K562 (cell line): ENCODE measurements around the gene PON2. TPM values are rescaled to one million over a fixed set of nuclear protein-coding genes. Genes with fewer than 3 reads are reported as not detected.

Experiments used
- ATAC-seq: fragments of 200-7000 bp; cut with Tn5 transposase; 3 replicates; pipeline ENCODE4 v1.9.1; 2020; ENCODE audit warnings: moderate library complexity
- BruUV-seq: library from RNA; stranded (reverse); fragments of 400-500 nt; replicated peaks from 2 replicates; lab custom pipeline; 2021; lab: Mats Ljungman, UMichigan
- CTCF ChIA-PET: fragments of 300-600 bp; formaldehyde crosslinking; extraction: SDS; loops from one replicate; lab custom pipeline; 2021; ENCODE audit warnings: low intra/inter-chr PET ratio; lab: Yijun Ruan, JAX
- POLR2A ChIA-PET: fragments of 300-600, 350-650 bp; sonication (Branson Sonifier 250); formaldehyde crosslinking; extraction: SDS; loops from one replicate; lab custom pipeline; 2021; ENCODE audit warnings: antibody characterized with exemption, inconsistent platforms; lab: Yijun Ruan, JAX
- DNase-seq, 4 experiments: peaks; one replicate each; pipeline versions ENCODE4 v3.0.0 to v3.0.0-alpha.2; 2011 to 2018; ENCODE audit warnings: low spot score in 3 of 4, mixed read lengths in 3 of 4; ENCODE audit errors: extremely low read depth in 1 of 4
- FAIRE-seq: peaks from 2 replicates; lab custom pipeline; 2011; peaks lifted over from hg19 to GRCh38; lab: Jason Lieb, UNC
- H2AFZ ChIP-seq: 2 replicates; pipeline ENCODE4 v1.6.0; 2011; ENCODE audit warnings: low read depth, low read length, control low read depth, inconsistent platforms
- H3K27ac ChIP-seq: fragments of 200-600 bp; 3 replicates; pipeline ENCODE4 v1.8.0; 2011; ENCODE audit warnings: low read depth, mild to moderate bottlenecking, control low read depth, inconsistent platforms, low read length, moderate library complexity, mixed read lengths; ENCODE audit errors: extremely low read depth
- H3K27me3 ChIP-seq, 2 experiments: fragments of 300-600 bp in 1 of 2; 2 replicates in 1 of 2; 3 replicates in 1 of 2; pipeline versions ENCODE4 v1.6.0 to v1.8.0; 2011; ENCODE audit warnings: inconsistent platforms in 2 of 2, low read length in 2 of 2, mild to moderate bottlenecking in 1 of 2, mixed read lengths in 1 of 2, moderate library complexity in 1 of 2; ENCODE audit not compliant: control insufficient read depth in 2 of 2, insufficient read depth in 2 of 2
- H3K36me3 ChIP-seq: fragments of 300-600 bp; 3 replicates; pipeline ENCODE4 v1.8.0; 2011; ENCODE audit warnings: mild to moderate bottlenecking, low read length, inconsistent platforms; ENCODE audit not compliant: control insufficient read depth, insufficient read depth
- H3K4me1 ChIP-seq, 2 experiments: fragments of 200-600 bp in 1 of 2; replicated peaks in 1 of 2; 2 replicates in 1 of 2; 3 replicates in 1 of 2; pipeline versions ENCODE4 v1.5.1 to v1.8.0; 2011; ENCODE audit warnings: inconsistent platforms in 2 of 2, low read length in 2 of 2, mild to moderate bottlenecking in 1 of 2, mixed read lengths in 1 of 2, moderate library complexity in 1 of 2; ENCODE audit not compliant: control insufficient read depth in 2 of 2, insufficient read depth in 2 of 2
- H3K4me2 ChIP-seq: 2 replicates; pipeline ENCODE4 v1.6.1; 2011; ENCODE audit warnings: low read length, control low read depth, inconsistent platforms, mixed read lengths; ENCODE audit not compliant: insufficient read depth
- H3K4me3 ChIP-seq: fragments of 200-600 bp; sonication (generic), shearing (Covaris generic); 2 replicates; pipeline ENCODE4 v1.5.1; 2016; ENCODE audit warnings: control low read depth, inconsistent platforms
- H3K79me2 ChIP-seq: fragments of 200-600 bp; 3 replicates; pipeline ENCODE4 v1.8.0; 2011; ENCODE audit warnings: low read length, inconsistent platforms; ENCODE audit not compliant: control insufficient read depth, insufficient read depth
- H3K9ac ChIP-seq, 2 experiments: 2 replicates each; pipeline versions ENCODE4 v1.6.0 to v1.6.1; 2011; ENCODE audit warnings: low read depth in 2 of 2, low read length in 2 of 2, control low read depth in 1 of 2, inconsistent platforms in 1 of 2, mild to moderate bottlenecking in 1 of 2, mixed read lengths in 1 of 2; ENCODE audit not compliant: insufficient read depth in 1 of 2
- H3K9me1 ChIP-seq: one replicate; pipeline ENCODE4 v1.6.0; 2011; ENCODE audit warnings: inconsistent platforms, mild to moderate bottlenecking, low read length, moderate library complexity; ENCODE audit not compliant: control insufficient read depth, insufficient read depth
- H3K9me3 ChIP-seq: replicated peaks from 2 replicates; pipeline ENCODE4 v1.5.1; 2011; ENCODE audit warnings: low read depth, low read length, inconsistent platforms; ENCODE audit not compliant: control insufficient read depth, insufficient read depth
- H4K20me1 ChIP-seq: replicated peaks from 2 replicates; pipeline ENCODE4 v1.6.1; 2011; ENCODE audit warnings: low read length, inconsistent platforms, mixed read lengths; ENCODE audit not compliant: control insufficient read depth, insufficient read depth
- HDAC8 ChIP-seq: fragments of 450-650 bp; IDR thresholded peaks from 2 replicates; pipeline ENCODE4 v1.6.1; 2016; ENCODE audit warnings: mild to moderate bottlenecking, missing genetic modification characterization, moderate library complexity, missing compliant biosample characterization
- HNRNPK ChIP-seq: fragments of 200-400 bp; formaldehyde crosslinking; IDR thresholded peaks from one replicate; pipeline ENCODE4 v1.6.1; 2018; ENCODE audit warnings: mild to moderate bottlenecking, low read depth, low read length; ENCODE audit not compliant: poor library complexity, severe bottlenecking
- ZFP30 ChIP-seq: fragments of 250-450 bp; sonication (Bioruptor Pico); IDR thresholded peaks from 2 replicates; pipeline ENCODE4 v1.8.0; 2022; ENCODE audit warnings: moderate library complexity, mild to moderate bottlenecking, inconsistent platforms, borderline replicate concordance
- ZNF75A ChIP-seq: fragments of 450-650 bp; formaldehyde crosslinking; IDR thresholded peaks from 2 replicates; pipeline ENCODE4 v1.4.0; 2020; ENCODE audit warnings: mild to moderate bottlenecking
- WGBS: fragments of 100-300 bp; shearing (Covaris generic); methylation state at CpG from one replicate; pipeline ENCODE4 v1.1.6; 2016; ENCODE audit warnings: low coverage, mixed read lengths; ENCODE audit not compliant: insufficient coverage; ENCODE audit errors: missing lambda C conversion rate; 5-methylcytosine and 5-hydroxymethylcytosine counted together
- in situ Hi-C: fragments of 300-500 bp; cut with MboI; formaldehyde crosslinking; loops from 4 replicates; pipeline ENCODE4 v1.15.0; 2018; ENCODE audit warnings: inconsistent platforms, mixed read lengths
- intact Hi-C: fragments of 100-400 bp; cut with micrococcal nuclease; formaldehyde crosslinking; loops from 2 replicates; pipeline ENCODE4 v1.14.2; 2022
- polyA plus RNA-seq, 8 experiments: library from polyadenylated mRNA; depleted of rRNA in 4 of 8; stranded (reverse) in 5 of 8; unstranded in 3 of 8; fragments of >200 nt; fragmentation: Nextera tagmentation in 2 of 8; fragmentation: Illumina TruSeq in 1 of 8; extraction: Ambion mirVana in 2 of 8; extraction: Trizol in 1 of 8; gene quantifications; 2 replicates each; pipeline versions ENCODE4 v1.2.1 to v1.2.3, GENCODE V29; 2011 to 2014; ENCODE audit warnings: inconsistent platforms in 1 of 8, missing spikeins in 1 of 8
- total RNA-seq, 7 experiments: library from RNA; depleted of rRNA in 6 of 7; stranded (reverse); fragments of >200 nt in 6 of 7; fragmentation: Illumina TruSeq in 2 of 7; extraction: Trizol in 2 of 7; gene quantifications; 2 replicates each; pipeline versions ENCODE4 v1.2.1 to v1.2.3, GENCODE V29; 2011 to 2021; ENCODE audit warnings: low replicate concordance in 1 of 7
- TF ChIP-seq, protein P1 (sequence below): fragments of 250-450 bp; sonication (Bioruptor Pico); IDR thresholded peaks from 2 replicates; pipeline ENCODE4 v1.8.0; 2021; ENCODE audit warnings: borderline replicate concordance, mild to moderate bottlenecking, moderate library complexity; ENCODE audit not compliant: poor library complexity, severe bottlenecking
- TF ChIP-seq, protein P2 (sequence below): fragments of 250-450 bp; sonication (Bioruptor Pico); IDR thresholded peaks from 2 replicates; pipeline ENCODE4 v1.4.0; 2020; ENCODE audit warnings: mild to moderate bottlenecking

Gene PON2
- total and polyA plus RNA-seq, 9 of the 15 experiments (the other 6 are each of a cell fraction or from before 2014, with no cell fraction given) = 8.5 to 30.1 (median 21.9) TPM

DNA sequence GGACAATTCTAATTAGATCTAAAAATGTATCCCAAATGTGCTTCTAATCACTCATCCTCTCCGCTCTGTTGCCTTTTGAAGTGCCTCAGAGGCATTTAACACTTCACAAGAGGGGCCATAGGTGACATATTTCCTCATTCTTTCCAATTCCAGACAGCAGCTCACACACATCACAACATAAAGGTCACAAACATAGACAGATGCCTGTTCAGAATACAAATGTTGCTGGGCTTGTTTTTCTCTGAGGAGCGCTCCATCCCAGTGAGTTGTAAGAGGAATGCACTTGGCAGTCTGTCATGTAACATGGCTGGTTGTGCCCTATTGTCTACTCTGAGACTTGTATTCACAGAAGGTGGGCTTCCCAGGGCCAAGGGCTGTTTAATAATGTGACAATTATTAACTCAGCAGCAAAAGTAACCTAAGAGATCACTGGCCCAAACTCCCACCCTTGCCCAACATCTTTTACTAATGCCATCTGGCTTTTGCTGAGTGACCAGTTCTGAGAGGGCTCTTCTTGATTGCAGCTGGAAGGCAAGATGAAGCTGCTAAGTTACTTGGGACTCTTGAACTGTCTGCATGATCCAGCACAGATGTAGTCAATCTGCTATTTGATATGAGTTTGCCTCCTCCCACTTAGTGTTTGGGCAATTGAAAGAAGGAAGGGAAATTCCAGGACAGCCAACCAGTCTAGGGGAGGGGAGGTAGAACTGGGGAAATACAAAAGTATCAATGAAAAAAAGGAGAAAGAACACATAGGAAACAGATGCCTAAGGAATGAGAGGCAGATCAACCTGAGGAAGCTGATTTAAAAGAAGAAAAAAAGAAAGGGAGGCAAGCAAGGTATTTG lies 13.6 kb downstream of the PON2 start:
- no peaks in the 10 kb centered on the region for H3K9me1 ChIP-seq
- no peak overlapping the region for H3K4me2 ChIP-seq
- no peak for FAIRE-seq
- H3K4me1 ChIP-seq = no peaks in the 10 kb centered on the region
- 94% methylated on average over 2 of the region's 2 CpGs for WGBS
- no peak overlapping the region for H3K9ac ChIP-seq
- in situ Hi-C loops = no loop called here
- H3K27ac ChIP-seq = no peak overlapping the region
- ATAC-seq = no peak
- H3K79me2 ChIP-seq = no peaks in the 10 kb centered on the region
- POLR2A ChIA-PET = interaction anchor here (0.6 kb wide), 1 partner anchor 14 kb away, joined by 3 read pairs; no protein-coding TSS in a partner anchor
- peaks cover 8% of the 10 kb centered on the region; the same call in 2 of the 3 replicates for H3K36me3 ChIP-seq
- DNase-seq = no peak
- intact Hi-C loops = no loop called here
- H3K27me3 ChIP-seq = no peaks in the 10 kb centered on the region
- no peaks in the 10 kb centered on the region for H3K9me3 ChIP-seq
- no peak for TF ChIP-seq ZFP30 (CRISPR knock-in tag)
- BruUV-seq = no TSS peak
- no peak overlapping the region for H2AFZ ChIP-seq
- H4K20me1 ChIP-seq = no peaks in the 10 kb centered on the region
- CTCF ChIA-PET = no interaction called here
- H3K4me3 ChIP-seq = no peak overlapping the region

DNA sequence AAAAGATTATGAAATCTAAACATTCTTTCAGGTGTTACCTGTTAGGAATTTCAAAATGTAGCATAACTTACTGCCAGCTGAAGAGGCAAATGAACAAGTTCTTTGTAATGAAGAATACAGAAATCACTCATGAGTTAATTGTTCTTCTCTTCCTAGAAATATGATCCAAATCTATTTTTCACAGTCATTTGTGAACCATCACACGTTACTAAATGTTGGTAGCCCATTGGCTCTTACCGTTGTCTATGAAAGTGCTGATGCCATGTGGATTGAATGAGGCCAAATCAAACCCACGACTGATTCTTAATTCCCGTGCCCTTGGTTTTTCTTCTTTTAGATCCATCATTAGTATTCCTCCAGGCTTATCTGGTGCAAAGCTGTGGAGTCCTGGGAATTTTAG lies 22.8 kb downstream of the PON2 start:
- intact Hi-C loops = no loop called here
- no TSS peak for BruUV-seq

More for the DNA sequence above, 22.8 kb downstream of the PON2 start:
- 79% methylated on average over 4 of the region's 4 CpGs for WGBS
- ATAC-seq = no peak
- Histone ChIP-seq H3K4me1 (no peaks in the 10 kb centered on the region), H3K27ac (no peak overlapping the region), H4K20me1 (no peaks in the 10 kb centered on the region), H3K4me3 (no peak overlapping the region), H3K4me2 (no peak overlapping the region), H2AFZ (no peak overlapping the region), H3K9me1 (no peaks in the 10 kb centered on the region), H3K27me3 (no peaks in the 10 kb centered on the region), H3K9me3 (no peaks in the 10 kb centered on the region), H3K36me3 (peaks cover 22% of the 10 kb centered on the region; the same call in 2 of the 3 replicates), H3K9ac (no peak overlapping the region), H3K79me2 (no peaks in the 10 kb centered on the region)
- DNase-seq = no peak
- POLR2A ChIA-PET = no interaction called here
- in situ Hi-C loops = no loop called here
- CTCF ChIA-PET = no interaction called here
- FAIRE-seq = no peak
- TF ChIP-seq, protein P1, sequence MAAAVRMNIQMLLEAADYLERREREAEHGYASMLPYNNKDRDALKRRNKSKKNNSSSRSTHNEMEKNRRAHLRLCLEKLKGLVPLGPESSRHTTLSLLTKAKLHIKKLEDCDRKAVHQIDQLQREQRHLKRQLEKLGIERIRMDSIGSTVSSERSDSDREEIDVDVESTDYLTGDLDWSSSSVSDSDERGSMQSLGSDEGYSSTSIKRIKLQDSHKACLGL (CRISPR knock-in tag) = no peak
- TF ChIP-seq ZNF75A (CRISPR knock-in tag) (no peak), HNRNPK (no peak), HDAC8 (tag) (no peak)
- TF ChIP-seq, protein P2, sequence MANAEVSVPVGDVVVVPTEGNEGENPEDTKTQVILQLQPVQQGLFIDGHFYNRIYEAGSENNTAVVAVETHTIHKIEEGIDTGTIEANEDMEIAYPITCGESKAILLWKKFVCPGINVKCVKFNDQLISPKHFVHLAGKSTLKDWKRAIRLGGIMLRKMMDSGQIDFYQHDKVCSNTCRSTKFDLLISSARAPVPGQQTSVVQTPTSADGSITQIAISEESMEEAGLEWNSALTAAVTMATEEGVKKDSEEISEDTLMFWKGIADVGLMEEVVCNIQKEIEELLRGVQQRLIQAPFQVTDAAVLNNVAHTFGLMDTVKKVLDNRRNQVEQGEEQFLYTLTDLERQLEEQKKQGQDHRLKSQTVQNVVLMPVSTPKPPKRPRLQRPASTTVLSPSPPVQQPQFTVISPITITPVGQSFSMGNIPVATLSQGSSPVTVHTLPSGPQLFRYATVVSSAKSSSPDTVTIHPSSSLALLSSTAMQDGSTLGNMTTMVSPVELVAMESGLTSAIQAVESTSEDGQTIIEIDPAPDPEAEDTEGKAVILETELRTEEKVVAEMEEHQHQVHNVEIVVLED (CRISPR knock-in tag) = no peak
